Measurements from ENCODE around the gene MRRF.

GRCh38 chr9:122366074-122366660 lies 101.5 kb downstream of the MRRF start:
- TF ChIP-seq CTCF (optimal IDR thresholded peaks at IDR 0.05 in 1 of 3, IDR thresholded peaks at IDR 0.05 in 1 of 3, conservative IDR thresholded peaks at IDR 0.05 in 1 of 3; ENCODE audit: extremely low read depth in 1 of 3, insufficient read depth in 2 of 3, low read length in 3 of 3) (no peak), EZH2 (IDR thresholded peaks at IDR 0.05; ENCODE audit: low read length) (no peak)

All from keratinocyte (primary cell).